HCT116 (cell line): Measurements from ENCODE around the gene ISOC2. TPM values are rescaled to one million over a fixed set of nuclear protein-coding genes. Genes with fewer than 3 reads are reported as not detected.

Experiments
- ATAC-seq: fragments of 200-7000 bp; cut with Tn5 transposase; 2 replicates; pipeline ENCODE4 v1.9.1; 2020; ENCODE audit warnings: mild to moderate bottlenecking, moderate library complexity
- BruUV-seq: library from RNA; stranded (reverse); fragments of 400-500 nt; replicated peaks from 2 replicates; lab custom pipeline; 2021; lab: Mats Ljungman, UMichigan
- CTCF ChIA-PET: fragments of 300-600 bp; sonication (Branson Sonifier 250); formaldehyde crosslinking; loops from one replicate; lab custom pipeline; 2021; ENCODE audit warnings: antibody characterized with exemption; lab: Charles Lee
- POLR2A ChIA-PET: fragments of 300-600, 350-600 bp; sonication (Branson Sonifier 250); formaldehyde crosslinking; loops from one replicate; lab custom pipeline; 2021; ENCODE audit warnings: antibody characterized with exemption; lab: Charles Lee
- RAD21 ChIA-PET, 2 experiments: fragments of 300-600 bp; sonication (Branson Sonifier 250); formaldehyde crosslinking; loops; one replicate each; lab custom pipeline; 2023; ENCODE audit warnings: low total read pairs in 2 of 2; ENCODE audit not compliant: uncharacterized antibody in 2 of 2, unreplicated experiment in 2 of 2, low non-redundant PET in 1 of 2; lab: Charles Lee
- DNase-seq: peaks from one replicate; pipeline ENCODE4 v3.0.0-alpha.2; 2010; ENCODE audit warnings: low read depth, low spot score
- H2AFZ ChIP-seq: fragments of 200-600 bp; shearing (Covaris generic), sonication (generic); 2 replicates; pipeline ENCODE4 v1.6.1; 2017; ENCODE audit warnings: low read depth, mixed run types, mixed read lengths, antibody characterized with exemption, low read length; ENCODE audit not compliant: poor library complexity, severe bottlenecking
- H3K27ac ChIP-seq: 2 replicates; pipeline ENCODE4 v1.5.1; 2012; ENCODE audit warnings: low read depth, low read length
- H3K27me3 ChIP-seq: fragments of 200-600 bp; sonication (generic); 2 replicates; pipeline ENCODE4 v1.6.1; 2016; ENCODE audit warnings: mixed run types, low read length, mixed read lengths; ENCODE audit not compliant: insufficient read depth
- H3K36me3 ChIP-seq, 2 experiments: fragments of 200-500 bp in 1 of 2; fragments of 200-600 bp in 1 of 2; sonication (Bioruptor generic) in 1 of 2; sonication (generic) in 1 of 2; 2 replicates each; pipeline versions ENCODE4 v1.5.1 to v1.6.1; 2014 to 2016; ENCODE audit warnings: low read length in 2 of 2, inconsistent platforms in 1 of 2, mixed read lengths in 1 of 2, mixed run types in 1 of 2; ENCODE audit not compliant: insufficient read depth in 2 of 2, control insufficient read depth in 1 of 2
- H3K4me1 ChIP-seq, 2 experiments: fragments of 200-600 bp in 1 of 2; sonication (generic) in 1 of 2; 2 replicates each; pipeline versions ENCODE4 v1.5.1 to v1.6.1; 2012 to 2017; ENCODE audit warnings: low read length in 2 of 2, inconsistent platforms in 1 of 2, mild to moderate bottlenecking in 1 of 2, mixed read lengths in 1 of 2, mixed run types in 1 of 2, moderate library complexity in 1 of 2; ENCODE audit not compliant: insufficient read depth in 2 of 2, control insufficient read depth in 1 of 2
- H3K4me2 ChIP-seq: fragments of 200-600 bp; sonication (generic); 2 replicates; pipeline ENCODE4 v1.6.1; 2017; ENCODE audit warnings: mixed run types, low read length, mixed read lengths
- H3K4me3 ChIP-seq, 2 experiments: fragments of 200-600 bp in 1 of 2; sonication (generic) in 1 of 2; replicated peaks in 1 of 2; 2 replicates each; pipeline ENCODE4 v1.5.1; 2011 to 2016; ENCODE audit warnings: low read length in 2 of 2, control low read depth in 1 of 2, low read depth in 1 of 2, mild to moderate bottlenecking in 1 of 2, mixed read lengths in 1 of 2, mixed run types in 1 of 2
- H3K79me2 ChIP-seq: fragments of 200-600 bp; sonication (generic); 2 replicates; pipeline ENCODE4 v1.6.1; 2017; ENCODE audit warnings: mild to moderate bottlenecking, mixed run types, low read length, moderate library complexity, mixed read lengths; ENCODE audit not compliant: insufficient read depth
- H3K9ac ChIP-seq: fragments of 200-600 bp; sonication (generic); 2 replicates; pipeline ENCODE4 v1.6.1; 2016; ENCODE audit warnings: low read length, mixed read lengths
- H3K9me2 ChIP-seq: fragments of 200-600 bp; sonication (generic), shearing (Covaris generic); 2 replicates; pipeline ENCODE4 v1.6.1; 2017; ENCODE audit warnings: mixed run types, mild to moderate bottlenecking, moderate library complexity; ENCODE audit not compliant: insufficient read depth
- H3K9me3 ChIP-seq, 2 experiments: fragments of 200-500 bp in 1 of 2; fragments of 200-600 bp in 1 of 2; sonication (Bioruptor generic) in 1 of 2; sonication (generic) in 1 of 2; 2 replicates each; pipeline ENCODE4 v1.6.1; 2014 to 2017; ENCODE audit warnings: low read length in 2 of 2, mixed read lengths in 2 of 2, inconsistent platforms in 1 of 2, low read depth in 1 of 2, mild to moderate bottlenecking in 1 of 2, mixed run types in 1 of 2, moderate library complexity in 1 of 2; ENCODE audit not compliant: control insufficient read depth in 1 of 2, insufficient read depth in 1 of 2
- H4K20me1 ChIP-seq: fragments of 200-600 bp; sonication (generic), shearing (Covaris generic); 2 replicates; pipeline ENCODE4 v1.6.1; 2017; ENCODE audit warnings: mixed run types, mild to moderate bottlenecking, moderate library complexity; ENCODE audit not compliant: insufficient read depth
- CEBPB ChIP-seq: IDR thresholded peaks from 2 replicates; pipeline ENCODE4 v1.6.1; 2012; ENCODE audit warnings: low read depth
- EGR1 ChIP-seq: IDR thresholded peaks from 2 replicates; pipeline ENCODE4 v1.6.1; 2012; ENCODE audit warnings: low read depth
- ELF1 ChIP-seq: IDR thresholded peaks from 2 replicates; pipeline ENCODE4 v1.6.1; 2012; ENCODE audit warnings: low read depth, borderline replicate concordance
- EZH2phosphoT487 ChIP-seq: fragments of 200-600 bp; IDR thresholded peaks from 2 replicates; pipeline ENCODE4 v1.6.1; 2018; ENCODE audit warnings: antibody characterized with exemption, borderline replicate concordance
- MAX ChIP-seq: IDR thresholded peaks from 2 replicates; pipeline ENCODE4 v1.6.1; 2012
- POLR2A ChIP-seq: IDR thresholded peaks from 2 replicates; pipeline ENCODE4 v1.7.0; 2011; ENCODE audit warnings: borderline replicate concordance; ENCODE audit not compliant: insufficient read depth, insufficient read length; ENCODE audit errors: extremely low read depth
- RAD21 ChIP-seq: IDR thresholded peaks from 2 replicates; pipeline ENCODE4 v1.6.1; 2012; ENCODE audit warnings: low read depth, mild to moderate bottlenecking
- SIN3A ChIP-seq: IDR thresholded peaks from 2 replicates; pipeline ENCODE4 v1.6.1; 2012; ENCODE audit warnings: low read depth
- SP1 ChIP-seq: IDR thresholded peaks from 2 replicates; pipeline ENCODE4 v1.6.1; 2012; ENCODE audit warnings: low read depth
- TCF7L2 ChIP-seq: IDR thresholded peaks from 2 replicates; pipeline ENCODE4 v1.7.0; 2011; ENCODE audit warnings: borderline replicate concordance, inconsistent platforms; ENCODE audit not compliant: insufficient read depth, insufficient read length; ENCODE audit errors: extremely low read depth
- ZFX ChIP-seq: fragments of 450-650 bp; IDR thresholded peaks from 2 replicates; pipeline ENCODE4 v1.6.1; 2017
- ZNF274 ChIP-seq: fragments of 200-500 bp; sonication (Bioruptor generic); IDR thresholded peaks from 2 replicates; pipeline ENCODE4 v1.6.1; 2014; ENCODE audit warnings: mild to moderate bottlenecking, low read depth, low read length, inconsistent platforms
- intact Hi-C: fragments of 100-400 bp; cut with micrococcal nuclease; formaldehyde crosslinking; loops from 2 replicates; pipeline ENCODE4 v1.10.0; 2022
- total RNA-seq: library from RNA; stranded (reverse); gene quantifications from one replicate; pipeline ENCODE4 v1.2.1, GENCODE V29; 2021; ENCODE audit not compliant: unreplicated experiment
- TF ChIP-seq, protein P1 (sequence below): IDR thresholded peaks from 2 replicates; pipeline ENCODE4 v1.6.1; 2012; ENCODE audit warnings: low read depth
- TF ChIP-seq, protein P2 (sequence below): IDR thresholded peaks from 2 replicates; pipeline ENCODE4 v1.6.1; 2011; ENCODE audit warnings: mild to moderate bottlenecking, low read length, moderate library complexity; ENCODE audit not compliant: insufficient replicate concordance; ENCODE audit errors: extremely low read depth

ISOC2 gene
- total RNA-seq, 1 experiment from 2014 or later: 56.8 TPM

DNA sequence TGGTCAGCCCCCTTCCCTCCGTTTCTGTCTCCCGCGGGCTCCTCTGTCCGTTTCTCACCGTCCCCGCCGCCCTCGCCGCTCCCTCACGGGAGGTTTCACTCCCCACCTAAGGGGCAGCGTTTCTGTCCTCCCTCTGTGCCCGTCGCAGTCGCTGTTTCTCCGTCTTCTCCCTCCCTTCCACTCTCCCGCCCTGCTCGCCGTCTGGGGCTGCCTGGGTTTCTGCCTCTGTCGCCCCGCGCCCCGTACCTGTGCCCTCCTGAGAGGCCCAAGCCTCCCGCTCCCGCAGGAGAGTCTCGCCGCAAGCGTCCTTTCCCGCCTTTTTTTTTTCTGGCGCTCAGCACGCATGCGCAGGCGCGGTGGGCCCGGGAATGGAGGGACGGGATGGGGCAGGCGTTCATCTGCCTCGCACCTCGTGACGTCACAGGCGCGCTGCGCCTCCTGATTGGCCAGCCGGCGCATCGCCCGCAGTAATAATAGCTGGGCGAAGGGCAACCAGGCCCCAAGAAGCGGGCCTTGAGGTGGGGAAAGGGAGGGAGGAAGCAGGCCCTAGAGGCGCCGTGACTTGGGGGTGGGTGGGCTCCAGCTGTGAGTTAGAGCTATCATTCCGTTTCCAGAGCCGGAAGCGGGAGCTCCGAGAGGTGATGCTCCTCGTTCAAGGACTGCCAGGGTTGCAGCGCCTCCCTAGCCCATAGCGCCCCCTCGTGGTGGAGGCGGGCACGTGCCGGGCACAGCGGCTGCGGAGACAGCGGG is 42.2 kb upstream of the ISOC2 start (continued):
- TF ChIP-seq, protein P1, sequence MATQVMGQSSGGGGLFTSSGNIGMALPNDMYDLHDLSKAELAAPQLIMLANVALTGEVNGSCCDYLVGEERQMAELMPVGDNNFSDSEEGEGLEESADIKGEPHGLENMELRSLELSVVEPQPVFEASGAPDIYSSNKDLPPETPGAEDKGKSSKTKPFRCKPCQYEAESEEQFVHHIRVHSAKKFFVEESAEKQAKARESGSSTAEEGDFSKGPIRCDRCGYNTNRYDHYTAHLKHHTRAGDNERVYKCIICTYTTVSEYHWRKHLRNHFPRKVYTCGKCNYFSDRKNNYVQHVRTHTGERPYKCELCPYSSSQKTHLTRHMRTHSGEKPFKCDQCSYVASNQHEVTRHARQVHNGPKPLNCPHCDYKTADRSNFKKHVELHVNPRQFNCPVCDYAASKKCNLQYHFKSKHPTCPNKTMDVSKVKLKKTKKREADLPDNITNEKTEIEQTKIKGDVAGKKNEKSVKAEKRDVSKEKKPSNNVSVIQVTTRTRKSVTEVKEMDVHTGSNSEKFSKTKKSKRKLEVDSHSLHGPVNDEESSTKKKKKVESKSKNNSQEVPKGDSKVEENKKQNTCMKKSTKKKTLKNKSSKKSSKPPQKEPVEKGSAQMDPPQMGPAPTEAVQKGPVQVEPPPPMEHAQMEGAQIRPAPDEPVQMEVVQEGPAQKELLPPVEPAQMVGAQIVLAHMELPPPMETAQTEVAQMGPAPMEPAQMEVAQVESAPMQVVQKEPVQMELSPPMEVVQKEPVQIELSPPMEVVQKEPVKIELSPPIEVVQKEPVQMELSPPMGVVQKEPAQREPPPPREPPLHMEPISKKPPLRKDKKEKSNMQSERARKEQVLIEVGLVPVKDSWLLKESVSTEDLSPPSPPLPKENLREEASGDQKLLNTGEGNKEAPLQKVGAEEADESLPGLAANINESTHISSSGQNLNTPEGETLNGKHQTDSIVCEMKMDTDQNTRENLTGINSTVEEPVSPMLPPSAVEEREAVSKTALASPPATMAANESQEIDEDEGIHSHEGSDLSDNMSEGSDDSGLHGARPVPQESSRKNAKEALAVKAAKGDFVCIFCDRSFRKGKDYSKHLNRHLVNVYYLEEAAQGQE: no peak
- TF ChIP-seq EZH2phosphoT487 (no peak), EGR1 (no peak), RAD21 (peak; percentile 94), POLR2A (no peak)

GRCh38 chr19:55503157-55503501 is 41.7 kb upstream of the ISOC2 start:
- no peaks in the 10 kb centered on the region for H3K79me2 ChIP-seq
- TF ChIP-seq ZNF274 (no peak), SIN3A (no peak), POLR2A (no peak), ELF1 (no peak), MAX (no peak), SP1 (no peak), RAD21 (no peak), ZFX (no peak), TCF7L2 (no peak), CEBPB (no peak)
- TF ChIP-seq, protein P1: no peak
- TF ChIP-seq, protein P2, sequence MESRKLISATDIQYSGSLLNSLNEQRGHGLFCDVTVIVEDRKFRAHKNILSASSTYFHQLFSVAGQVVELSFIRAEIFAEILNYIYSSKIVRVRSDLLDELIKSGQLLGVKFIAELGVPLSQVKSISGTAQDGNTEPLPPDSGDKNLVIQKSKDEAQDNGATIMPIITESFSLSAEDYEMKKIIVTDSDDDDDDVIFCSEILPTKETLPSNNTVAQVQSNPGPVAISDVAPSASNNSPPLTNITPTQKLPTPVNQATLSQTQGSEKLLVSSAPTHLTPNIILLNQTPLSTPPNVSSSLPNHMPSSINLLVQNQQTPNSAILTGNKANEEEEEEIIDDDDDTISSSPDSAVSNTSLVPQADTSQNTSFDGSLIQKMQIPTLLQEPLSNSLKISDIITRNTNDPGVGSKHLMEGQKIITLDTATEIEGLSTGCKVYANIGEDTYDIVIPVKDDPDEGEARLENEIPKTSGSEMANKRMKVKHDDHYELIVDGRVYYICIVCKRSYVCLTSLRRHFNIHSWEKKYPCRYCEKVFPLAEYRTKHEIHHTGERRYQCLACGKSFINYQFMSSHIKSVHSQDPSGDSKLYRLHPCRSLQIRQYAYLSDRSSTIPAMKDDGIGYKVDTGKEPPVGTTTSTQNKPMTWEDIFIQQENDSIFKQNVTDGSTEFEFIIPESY: no peak

More at GRCh38 chr19:55503157-55503501, 41.7 kb upstream of the ISOC2 start:
- no peak for DNase-seq
- ChIA-PET RAD21 (interaction anchor here in 1 of 2 experiments (1.2 kb wide), 2 partner anchors 36 to 362 kb away, joined by 3 read pairs; no protein-coding TSS in a partner anchor), POLR2A (interaction anchor here (1.2 kb wide), 1 partner anchor 95 kb away, joined by 5 read pairs; the partner anchor contains the start of gene UBE2S), CTCF (interaction anchor here (0.8 to 1.4 kb wide), 7 partner anchors 8 to 622 kb away, joined by 3 to 8 read pairs (median 5); no protein-coding TSS in a partner anchor)
- H3K4me2 ChIP-seq: no peak overlapping the region
- intact Hi-C loops: no loop called here
- no peak overlapping the region for H3K4me3 ChIP-seq
- no peaks in the 10 kb centered on the region for H3K27me3 ChIP-seq
- BruUV-seq: no TSS peak
- no peaks in the 10 kb centered on the region for H3K9me3 ChIP-seq
- H2AFZ ChIP-seq: no peak overlapping the region
- no peak overlapping the region for H3K9ac ChIP-seq
- no peaks in the 10 kb centered on the region for H3K36me3 ChIP-seq
- no peaks in the 10 kb centered on the region for H4K20me1 ChIP-seq
- H3K9me2 ChIP-seq: no peaks in the 10 kb centered on the region
- H3K27ac ChIP-seq: no peak overlapping the region
- H3K4me1 ChIP-seq: peaks cover 0 to 4% of the 10 kb centered on the region in 2 experiments; a peak in 1 of 4 replicates
- ATAC-seq: no peak
